Adrenal gland (tissue), 12 donors: Measurements from ENCODE around the gene CIB4. TPM values are rescaled to one million over a fixed set of nuclear protein-coding genes. Genes with fewer than 3 reads are reported as not detected.

Experiments
- DNase-seq, 7 donors: peaks; one replicate each; pipeline ENCODE4 v3.0.0-alpha.2; 2019 to 2020
- H3K27ac ChIP-seq, 5 donors: fragments of 200-600 bp; sonication (generic) in 4 of 5; 1 replicate in 3 of 5; 2 replicates in 2 of 5; pipeline versions ENCODE4 v1.5.1 to v1.8.0; 2016 to 2020; ENCODE audit warnings: mild to moderate bottlenecking in 1 of 5
- H3K27me3 ChIP-seq: fragments of 200-600 bp; 2 replicates; pipeline ENCODE4 v1.8.0; 2021
- H3K36me3 ChIP-seq, 2 donors: fragments of 200-600 bp; replicated peaks in 1 of 2; 1 replicate in 1 of 2; 2 replicates in 1 of 2; pipeline versions ENCODE4 v1.5.1 to v1.8.0; 2018 to 2022
- H3K4me1 ChIP-seq, 2 donors: fragments of 200-600 bp; replicated peaks in 1 of 2; 1 replicate in 1 of 2; 2 replicates in 1 of 2; pipeline versions ENCODE4 v1.5.1 to v1.8.0; 2018 to 2021
- H3K4me3 ChIP-seq, 4 donors: fragments of 200-600 bp; sonication (generic) in 3 of 4; one replicate each; pipeline ENCODE4 v1.5.1; 2016 to 2018
- H3K9me3 ChIP-seq, 3 donors: fragments of 200-600 bp; sonication (generic) in 1 of 3; replicated peaks in 1 of 3; 1 replicate in 2 of 3; 2 replicates in 1 of 3; pipeline versions ENCODE4 v1.5.1 to v1.8.0; 2016 to 2021
- POLR2A ChIP-seq, 2 donors: fragments of 450-650 bp; IDR thresholded peaks; one replicate each; pipeline ENCODE4 v1.6.1; 2017; ENCODE audit warnings: antibody characterized with exemption in 2 of 2, mild to moderate bottlenecking in 2 of 2, moderate library complexity in 1 of 2
- WGBS, 4 donors: extraction: QIAGEN DNeasy Blood & Tissue Kit in 2 of 4; methylation state at CpG; one replicate each; pipeline versions ENCODE4 v1.1.5 to v1.1.7; 2013 to 2017; 5-methylcytosine and 5-hydroxymethylcytosine counted together
- intact Hi-C, 2 donors: fragments of 100-400 bp; cut with DNase I; formaldehyde crosslinking; loops; one replicate each; pipeline versions ENCODE4 v1.14.1 to v1.15.0; 2022 to 2023
- polyA plus RNA-seq, 3 donors: library from polyadenylated mRNA; stranded (reverse); fragments of 200-250 nt in 2 of 3; fragments of 350-450 nt in 1 of 3; fragmentation: Illumina TruSeq in 1 of 3; extraction: RNeasy Lipid Tissue Mini Kit (QIAGEN cat#74804) in 1 of 3; gene quantifications; one replicate each; pipeline ENCODE4 v1.2.3, GENCODE V29; 2013 to 2014
- total RNA-seq, 9 donors: library from RNA; depleted of rRNA in 4 of 9; stranded (reverse); fragments of >200 nt in 4 of 9; fragments of 120-200 nt in 1 of 9; fragmentation: NEBNext Ultra II Directional in 1 of 9; extraction: Animal tissue kit (Norgen Biotek cat#: 25700) in 1 of 9; gene quantifications; one replicate each; pipeline versions ENCODE4 v1.1.0 to v1.2.4, GENCODE V29; 2013 to 2023
- TF ChIP-seq, protein P1 (sequence below), 6 experiments: fragments of 450-650 bp in 4 of 6; fragments of 200-600 bp in 2 of 6; sonication (generic) in 1 of 6; IDR thresholded peaks; 1 replicate in 5 of 6; 2 replicates in 1 of 6; pipeline versions ENCODE4 v1.5.1 to v1.8.0; 2016 to 2021; ENCODE audit warnings: antibody characterized with exemption in 6 of 6, mild to moderate bottlenecking in 2 of 6, moderate library complexity in 1 of 6
- donor health status: healthy with polysubstance abuse.
- donor health status: Bipolar disorder and iron deficiency.
- donor health status: DM: yes; HTN: yes; CAD: no.
- donor health status: DM: no; HTN: no; CAD: no.
- donor health status: DM: no; HTN: no; CAD: no.
- donor health status: DM: yes; HTN: yes; CAD: no.

CIB4 gene
- total and polyA plus RNA-seq, 12 donors, result 2.2 to 10.1 (median 3.5) TPM; not detected in 2

DNA sequence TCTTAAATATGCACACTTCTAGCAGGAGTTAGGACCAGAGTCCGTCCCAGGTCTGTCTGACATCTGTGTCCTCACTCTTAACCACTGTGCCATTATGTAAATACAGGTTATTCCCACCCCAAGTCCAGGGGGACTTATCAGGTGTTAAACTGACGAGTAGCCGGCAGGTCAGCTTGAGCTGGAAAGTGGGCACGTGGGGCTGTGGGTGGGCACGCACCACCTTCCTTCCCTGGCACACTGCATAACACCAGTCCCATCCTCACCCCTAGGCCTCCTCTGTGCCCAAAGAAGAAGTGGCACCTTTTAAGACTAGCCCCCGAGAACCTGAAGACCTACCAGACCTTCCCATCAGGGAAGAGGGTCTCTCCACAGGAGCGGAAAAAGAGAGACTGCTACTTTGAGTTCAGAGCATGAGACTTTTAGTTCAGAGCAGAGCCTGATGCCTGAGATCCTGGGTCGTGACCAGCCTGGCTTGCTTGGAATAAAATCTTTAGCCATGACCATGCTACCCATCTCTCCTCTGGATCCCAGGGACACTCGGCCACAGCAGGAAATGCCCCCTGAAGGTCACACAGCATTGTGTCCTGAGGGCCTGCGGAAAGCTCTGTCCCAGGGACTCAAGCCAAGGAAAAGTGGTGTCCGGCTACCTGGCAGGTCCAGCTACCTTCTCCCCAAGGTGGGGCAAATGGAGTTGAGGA lies 62.0 kb downstream of the CIB4 start:
- no peak for DNase-seq
- Histone ChIP-seq H3K4me1 (no peaks in the 10 kb centered on the region), H3K9me3 (no peaks in the 10 kb centered on the region), H3K4me3 (no peak overlapping the region), H3K27ac (no peak overlapping the region), H3K36me3 (no peaks in the 10 kb centered on the region), H3K27me3 (no peaks in the 10 kb centered on the region)
- WGBS, 4 donors, result 81 to 87% (median 84%) methylated on average over 9 to 11 of the region's 11 CpGs
- no peak for TF ChIP-seq POLR2A (IDR thresholded peaks at IDR 0.05)
- TF ChIP-seq, protein P1, sequence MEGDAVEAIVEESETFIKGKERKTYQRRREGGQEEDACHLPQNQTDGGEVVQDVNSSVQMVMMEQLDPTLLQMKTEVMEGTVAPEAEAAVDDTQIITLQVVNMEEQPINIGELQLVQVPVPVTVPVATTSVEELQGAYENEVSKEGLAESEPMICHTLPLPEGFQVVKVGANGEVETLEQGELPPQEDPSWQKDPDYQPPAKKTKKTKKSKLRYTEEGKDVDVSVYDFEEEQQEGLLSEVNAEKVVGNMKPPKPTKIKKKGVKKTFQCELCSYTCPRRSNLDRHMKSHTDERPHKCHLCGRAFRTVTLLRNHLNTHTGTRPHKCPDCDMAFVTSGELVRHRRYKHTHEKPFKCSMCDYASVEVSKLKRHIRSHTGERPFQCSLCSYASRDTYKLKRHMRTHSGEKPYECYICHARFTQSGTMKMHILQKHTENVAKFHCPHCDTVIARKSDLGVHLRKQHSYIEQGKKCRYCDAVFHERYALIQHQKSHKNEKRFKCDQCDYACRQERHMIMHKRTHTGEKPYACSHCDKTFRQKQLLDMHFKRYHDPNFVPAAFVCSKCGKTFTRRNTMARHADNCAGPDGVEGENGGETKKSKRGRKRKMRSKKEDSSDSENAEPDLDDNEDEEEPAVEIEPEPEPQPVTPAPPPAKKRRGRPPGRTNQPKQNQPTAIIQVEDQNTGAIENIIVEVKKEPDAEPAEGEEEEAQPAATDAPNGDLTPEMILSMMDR (IDR thresholded peaks at IDR 0.05), result no peak
- intact Hi-C loops, result no loop called here

DNA sequence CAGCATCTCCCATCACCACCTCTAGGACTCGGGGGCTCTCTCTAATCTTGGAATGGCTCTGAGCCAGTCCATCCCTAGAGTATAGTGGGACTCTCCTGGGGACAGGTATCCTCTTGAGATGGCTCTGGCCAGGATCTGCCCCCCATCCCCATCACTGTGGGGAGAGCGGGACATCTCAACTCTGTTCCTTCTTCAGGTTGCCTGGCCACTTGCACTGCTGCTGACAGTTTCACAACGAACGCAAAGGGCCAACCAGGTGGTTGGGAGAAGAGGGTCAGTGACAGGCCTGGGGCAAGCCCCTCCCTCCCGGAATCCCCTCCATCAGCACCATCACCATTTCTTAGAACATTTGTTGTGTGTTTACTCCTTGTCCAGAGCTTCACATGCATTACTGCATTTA lies 62.6 kb downstream of the CIB4 start:
- no peak for DNase-seq
- no peak overlapping the region for H3K4me3 ChIP-seq
- WGBS, 4 donors, result 70 to 89% (median 77%) methylated on average over 4 to 5 of the region's 5 CpGs
- no peaks in the 10 kb centered on the region for H3K9me3 ChIP-seq
- TF ChIP-seq POLR2A (IDR thresholded peaks at IDR 0.05), result no peak
- TF ChIP-seq, protein P1 (IDR thresholded peaks at IDR 0.05), result no peak
- no peaks in the 10 kb centered on the region for H3K4me1 ChIP-seq
- H3K36me3 ChIP-seq, result no peaks in the 10 kb centered on the region
- intact Hi-C loops, result no loop called here
- no peak overlapping the region for H3K27ac ChIP-seq
- H3K27me3 ChIP-seq, result no peaks in the 10 kb centered on the region

DNA sequence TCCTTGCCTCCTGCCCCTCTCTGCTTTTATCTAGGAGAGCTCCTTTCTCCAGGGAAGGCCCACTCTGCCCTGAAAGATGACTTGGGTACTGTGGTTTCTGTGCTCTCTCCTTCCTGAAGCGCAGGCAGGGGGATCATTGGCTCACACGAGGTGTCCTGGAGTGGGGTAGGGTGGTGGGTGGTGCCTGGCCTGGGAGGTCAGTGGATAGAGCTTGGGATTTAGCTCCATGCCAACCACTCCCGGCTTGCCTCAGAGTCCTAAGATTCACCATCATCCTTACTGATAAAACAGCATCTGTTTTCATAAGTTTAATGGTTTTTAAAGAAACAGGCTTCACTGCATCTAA lies 63.1 kb downstream of the CIB4 start:
- TF ChIP-seq, protein P1 (IDR thresholded peaks at IDR 0.05), result peak in 1 of 6 experiments; percentile 1
- no peak for TF ChIP-seq POLR2A (IDR thresholded peaks at IDR 0.05)
- intact Hi-C loops, result no loop called here
- Histone ChIP-seq H3K36me3 (no peaks in the 10 kb centered on the region), H3K4me3 (no peak overlapping the region), H3K4me1 (no peaks in the 10 kb centered on the region), H3K9me3 (no peaks in the 10 kb centered on the region), H3K27ac (no peak overlapping the region), H3K27me3 (no peaks in the 10 kb centered on the region)
- DNase-seq, result no peak
- WGBS, 4 donors, result 47 to 58% (median 50%) methylated on average over 3 of the region's 3 CpGs

DNA sequence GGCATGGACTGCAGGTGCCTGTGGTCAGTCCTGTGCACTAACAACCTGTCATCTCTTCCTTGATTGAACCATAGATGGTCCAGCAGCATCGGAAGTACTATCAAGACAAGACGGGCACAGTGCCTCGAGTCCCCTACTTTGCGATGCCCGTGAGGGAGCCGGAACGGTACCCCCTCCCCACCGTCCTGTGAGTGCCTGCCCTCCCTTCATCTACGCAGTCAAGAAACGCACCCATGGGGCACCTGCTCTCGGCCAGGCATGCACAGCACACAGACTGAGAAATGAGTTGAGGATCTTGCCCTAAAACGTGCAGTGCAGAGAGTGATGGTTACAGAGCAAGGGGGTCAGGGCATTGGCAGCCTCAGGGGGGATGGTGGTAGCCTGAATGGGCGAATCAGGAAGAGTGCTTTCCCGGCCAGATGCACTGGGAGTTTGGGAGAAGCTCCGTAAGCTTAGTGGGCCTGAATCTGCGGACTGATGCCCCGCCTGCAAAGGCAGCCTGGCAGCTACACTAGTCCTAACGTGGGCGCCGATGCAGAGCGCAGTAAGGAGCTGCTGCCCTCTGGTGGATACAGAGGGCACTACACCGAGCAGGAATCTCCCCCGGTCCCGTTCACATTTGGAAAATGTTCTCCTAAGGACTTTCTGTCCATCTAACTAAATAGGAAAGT lies 63.6 kb downstream of the CIB4 start:
- Histone ChIP-seq H3K27ac (no peak overlapping the region), H3K4me3 (no peak overlapping the region), H3K4me1 (no peaks in the 10 kb centered on the region), H3K36me3 (no peaks in the 10 kb centered on the region), H3K9me3 (no peaks in the 10 kb centered on the region), H3K27me3 (no peaks in the 10 kb centered on the region)
- TF ChIP-seq, protein P1 (IDR thresholded peaks at IDR 0.05), result peak; percentile 91 to 99 (median 94)
- no peak for TF ChIP-seq POLR2A (IDR thresholded peaks at IDR 0.05)
- DNase-seq, result peak; percentile 55 to 84 (median 76)
- intact Hi-C loops, result no loop called here
- 29 to 61% (median 40%) methylated on average over 11 to 24 of the region's 24 CpGs for WGBS, 4 donors
